ENCODE data around the gene DEPP1.

GRCh38 chr10:44952779-44953231, 25.8 kb downstream of the DEPP1 start:
- TF ChIP-seq CTCF (conservative IDR thresholded peaks at IDR 0.05; ENCODE audit: low read depth, low read length) (no peak), USF2 (IDR thresholded peaks at IDR 0.05; ENCODE audit: low read depth, low read length) (no peak), ELK1 (IDR thresholded peaks at IDR 0.05; ENCODE audit: borderline replicate concordance, low read depth, low read length) (no peak), RAD21 (IDR thresholded peaks at IDR 0.05; ENCODE audit: low read length) (no peak), POLR2A (IDR thresholded peaks at IDR 0.05; ENCODE audit: low read depth, low read length) (no peak), RCOR1 (IDR thresholded peaks at IDR 0.05; ENCODE audit: insufficient replicate concordance, low read length) (no peak), CEBPB (IDR thresholded peaks at IDR 0.05; ENCODE audit: low read depth, low read length) (no peak), SMC3 (IDR thresholded peaks at IDR 0.05; ENCODE audit: low read depth, low read length) (no peak), NFE2L2 (IDR thresholded peaks at IDR 0.05; ENCODE audit: low read depth, low read length) (no peak), FOS (IDR thresholded peaks at IDR 0.05; ENCODE audit: low read depth, low read length) (no peak), MXI1 (IDR thresholded peaks at IDR 0.05; ENCODE audit: borderline replicate concordance, low read depth, low read length) (no peak), CHD1 (IDR thresholded peaks at IDR 0.05; ENCODE audit: low read depth, low read length) (no peak), MAFK (IDR thresholded peaks at IDR 0.05; ENCODE audit: low read depth, low read length) (no peak), MAZ (IDR thresholded peaks at IDR 0.05; ENCODE audit: borderline replicate concordance, low read depth, low read length) (no peak)

Data from IMR-90 (cell line).